Memory B cell (primary cell): ENCODE results near the gene PRSS16.
"Not testable (repeated sequence)": the region's sequence is repeated elsewhere in the genome, so short reads cannot be mapped to it uniquely, and the experiment has no call there.

Experiments used
- ATAC-seq: fragments of 150-1000 bp; cut with Tn5 transposase; 2 replicates; pipeline ENCODE4 v1.10.0; 2021; ENCODE audit warnings: low read depth, mild to moderate bottlenecking, moderate library complexity
- DNase-seq, 2 donors: peaks; one replicate each; pipeline ENCODE4 v3.0.0; 2022; ENCODE audit warnings: low spot score in 2 of 2
- H3K27ac Mint-ChIP-seq: one replicate; pipeline ENCODE4 v1.8.0; 2022; ENCODE audit warnings: mild to moderate bottlenecking, moderate library complexity, mixed read lengths
- H3K27me3 Mint-ChIP-seq: one replicate; pipeline ENCODE4 v1.8.0; 2022; ENCODE audit warnings: mixed read lengths
- H3K36me3 Mint-ChIP-seq: one replicate; pipeline ENCODE4 v1.8.0; 2022; ENCODE audit warnings: mild to moderate bottlenecking, mixed read lengths
- H3K4me1 Mint-ChIP-seq: one replicate; pipeline ENCODE4 v1.8.0; 2022; ENCODE audit warnings: mixed read lengths
- H3K4me3 Mint-ChIP-seq: one replicate; pipeline ENCODE4 v1.8.0; 2022; ENCODE audit warnings: mild to moderate bottlenecking, moderate library complexity, mixed read lengths
- H3K9me3 Mint-ChIP-seq: one replicate; pipeline ENCODE4 v1.8.0; 2022; ENCODE audit warnings: mixed read lengths

The PRSS16 gene, protein sequence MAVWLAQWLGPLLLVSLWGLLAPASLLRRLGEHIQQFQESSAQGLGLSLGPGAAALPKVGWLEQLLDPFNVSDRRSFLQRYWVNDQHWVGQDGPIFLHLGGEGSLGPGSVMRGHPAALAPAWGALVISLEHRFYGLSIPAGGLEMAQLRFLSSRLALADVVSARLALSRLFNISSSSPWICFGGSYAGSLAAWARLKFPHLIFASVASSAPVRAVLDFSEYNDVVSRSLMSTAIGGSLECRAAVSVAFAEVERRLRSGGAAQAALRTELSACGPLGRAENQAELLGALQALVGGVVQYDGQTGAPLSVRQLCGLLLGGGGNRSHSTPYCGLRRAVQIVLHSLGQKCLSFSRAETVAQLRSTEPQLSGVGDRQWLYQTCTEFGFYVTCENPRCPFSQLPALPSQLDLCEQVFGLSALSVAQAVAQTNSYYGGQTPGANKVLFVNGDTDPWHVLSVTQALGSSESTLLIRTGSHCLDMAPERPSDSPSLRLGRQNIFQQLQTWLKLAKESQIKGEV

DNA sequence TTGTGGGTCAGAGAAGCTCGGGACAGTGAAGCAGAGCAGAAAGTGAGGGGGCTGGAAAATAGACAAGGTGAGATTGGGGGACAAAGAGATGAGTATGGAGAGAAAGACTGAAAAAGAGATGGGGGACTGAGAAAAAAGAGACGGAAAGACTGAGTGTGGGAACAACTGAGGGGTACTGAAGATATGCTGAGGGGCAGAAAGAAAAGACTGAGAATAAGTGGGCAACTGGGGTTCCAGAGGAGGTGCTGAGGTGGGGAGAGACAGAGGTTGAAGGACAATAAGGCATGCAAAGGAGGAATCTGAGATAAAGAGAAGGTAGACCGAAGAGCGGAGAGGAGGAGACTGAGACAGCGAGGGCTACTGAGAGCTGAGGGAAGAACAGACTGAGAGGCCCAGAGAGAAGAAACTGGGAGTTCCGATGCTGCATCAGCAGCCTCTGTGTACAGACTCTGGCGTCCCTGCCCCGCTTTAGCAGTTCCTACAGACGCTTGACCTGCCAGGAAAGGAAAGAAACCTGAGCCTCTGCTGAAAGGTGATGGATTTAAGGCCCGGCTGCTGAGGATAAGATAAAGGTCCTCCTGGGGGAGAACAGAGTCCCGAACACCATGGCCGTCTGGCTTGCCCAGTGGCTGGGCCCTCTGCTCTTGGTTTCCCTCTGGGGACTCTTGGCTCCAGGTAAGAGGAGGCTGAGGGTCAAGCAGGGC, at the start of gene PRSS16:
PRSS16 (plus strand) TSS at position 569 of the 704 bp plus-strand sequence; CDS start at position 606, 37 bp downstream.
- ATAC-seq (no peak), DNase-seq (no peak)
- Mint-ChIP-seq H3K36me3 (no peaks in the 10 kb centered on the region), H3K27ac (no peak within 1 kb of the TSS), H3K9me3 (no peaks in the 10 kb centered on the region), H3K4me3 (no peak within 1 kb of the TSS), H3K4me1 (peaks cover 4% of the 10 kb centered on the region), H3K27me3 (peaks cover 12% of the 10 kb centered on the region)

DNA sequence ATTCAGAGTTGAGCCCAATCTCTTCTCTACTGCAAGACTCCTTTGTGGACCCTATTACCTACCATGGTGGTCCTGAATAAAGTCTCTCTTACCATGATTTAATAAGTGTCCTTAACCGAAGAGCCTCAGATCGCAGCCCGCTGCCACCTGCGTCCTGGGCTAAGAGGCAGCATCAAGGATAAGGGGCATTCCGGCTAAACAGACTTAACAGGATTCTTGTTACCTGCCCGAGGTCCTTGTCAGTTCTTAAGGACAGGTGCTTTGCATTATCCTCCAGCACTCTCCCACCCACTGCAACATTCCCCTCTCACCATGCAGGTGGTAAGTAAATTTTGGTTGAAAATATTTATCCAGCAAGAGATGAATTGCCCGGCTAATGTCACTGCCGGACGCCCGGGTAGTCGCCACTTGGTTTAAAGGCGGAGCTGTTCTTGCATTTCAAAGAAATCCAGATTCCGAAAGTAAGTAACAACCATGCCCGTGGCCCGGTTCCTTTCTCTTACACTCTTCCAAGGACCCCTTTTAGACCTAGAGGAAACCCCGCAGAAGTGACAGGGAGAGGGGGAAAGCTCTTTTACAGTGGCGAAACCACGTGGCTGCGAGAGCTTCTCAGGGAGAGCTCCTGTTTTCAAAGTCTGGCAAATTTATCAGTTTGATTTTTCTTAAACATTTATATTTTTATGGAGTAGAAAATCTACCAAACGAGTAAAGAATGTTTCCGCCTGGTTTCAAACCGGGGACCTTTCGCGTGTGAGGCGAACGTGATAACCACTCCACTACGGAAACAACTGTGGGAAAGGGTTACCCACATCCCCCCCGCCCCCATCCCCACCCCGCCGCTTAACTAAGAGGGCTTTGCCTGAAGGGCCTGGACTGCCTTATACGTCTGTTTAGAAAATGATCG, 41.9 kb upstream of the PRSS16 start:
- H3K9me3 Mint-ChIP-seq = no peaks in the 10 kb centered on the region
- no peak for ATAC-seq
- H3K36me3 Mint-ChIP-seq = no peaks in the 10 kb centered on the region
- no peak overlapping the region for H3K4me3 Mint-ChIP-seq
- H3K4me1 Mint-ChIP-seq = peaks cover 3% of the 10 kb centered on the region
- peaks cover 11% of the 10 kb centered on the region for H3K27me3 Mint-ChIP-seq
- no peak overlapping the region for H3K27ac Mint-ChIP-seq
- DNase-seq = no peak

DNA sequence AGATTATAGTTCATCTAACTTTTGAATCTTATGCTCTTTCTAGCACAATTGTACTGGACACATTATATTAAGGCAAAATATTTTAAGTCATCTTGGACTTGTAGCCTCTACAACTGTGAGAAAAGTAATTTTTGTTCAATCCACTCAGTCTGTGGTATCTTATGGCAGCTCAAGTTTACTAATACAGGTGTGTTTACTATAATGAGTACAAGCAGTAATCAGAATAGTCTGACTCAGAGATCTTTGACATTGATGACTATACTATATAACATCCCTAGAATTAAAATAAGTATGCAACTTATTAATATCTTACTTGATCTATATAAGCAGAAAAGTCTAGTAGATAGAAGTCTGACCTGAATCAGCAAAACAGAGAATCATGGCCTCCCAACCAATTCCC, 40.7 kb upstream of the PRSS16 start:
- DNase-seq (no peak), ATAC-seq (no peak)
- Mint-ChIP-seq H3K4me1 (peaks cover 3% of the 10 kb centered on the region), H3K36me3 (no peaks in the 10 kb centered on the region), H3K4me3 (no peak overlapping the region), H3K27me3 (peaks cover 15% of the 10 kb centered on the region), H3K27ac (no peak overlapping the region), H3K9me3 (no peaks in the 10 kb centered on the region)

DNA sequence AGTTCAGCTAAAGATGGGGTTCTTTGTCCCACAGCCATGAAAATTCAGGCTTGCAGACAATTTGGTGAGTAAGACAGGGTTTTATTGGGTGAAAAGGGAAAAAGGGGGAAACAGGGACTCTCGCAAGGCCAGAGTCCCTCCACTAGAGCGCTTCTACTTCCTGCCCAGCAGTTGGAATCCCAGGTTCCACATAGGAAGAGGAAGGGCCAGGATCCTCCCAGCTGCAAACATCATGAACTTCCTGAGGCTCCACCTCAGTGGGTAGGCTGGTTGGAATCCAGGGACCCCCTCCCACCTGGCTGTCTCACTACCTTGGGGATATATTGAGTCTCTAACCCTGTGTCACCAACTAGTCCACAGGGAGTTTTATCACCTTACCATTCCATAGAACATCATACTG, 39.5 kb upstream of the PRSS16 start:
- Mint-ChIP-seq H3K27ac (no peak overlapping the region), H3K9me3 (no peaks in the 10 kb centered on the region), H3K4me1 (no peaks in the 10 kb centered on the region), H3K36me3 (no peaks in the 10 kb centered on the region), H3K27me3 (peaks cover 15% of the 10 kb centered on the region), H3K4me3 (no peak overlapping the region)
- DNase-seq = no peak
- no peak for ATAC-seq

DNA sequence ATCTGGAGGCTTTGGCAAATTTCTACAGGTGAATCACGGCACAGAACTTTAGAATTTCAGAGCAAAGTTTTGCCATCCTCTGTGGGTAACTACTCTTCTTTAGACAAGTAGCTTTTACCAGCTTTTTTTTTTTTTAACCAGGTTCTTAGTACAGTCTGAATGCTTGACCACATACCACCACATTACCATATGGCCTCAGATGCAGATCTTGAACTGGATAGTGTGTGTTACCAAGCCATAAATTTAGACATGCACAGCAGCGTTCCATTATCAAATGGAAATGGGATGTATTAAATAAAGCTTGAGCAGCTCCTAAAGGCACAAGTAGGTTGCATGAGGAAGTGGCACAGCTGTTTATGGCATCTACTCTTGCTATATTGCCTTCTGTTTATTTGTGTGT, 38.3 kb upstream of the PRSS16 start:
- H3K9me3 Mint-ChIP-seq = no peaks in the 10 kb centered on the region
- no peak overlapping the region for H3K27ac Mint-ChIP-seq
- peaks cover 15% of the 10 kb centered on the region for H3K27me3 Mint-ChIP-seq
- no peaks in the 10 kb centered on the region for H3K36me3 Mint-ChIP-seq
- H3K4me1 Mint-ChIP-seq = no peaks in the 10 kb centered on the region
- ATAC-seq (no peak), DNase-seq (no peak)
- H3K4me3 Mint-ChIP-seq = no peak overlapping the region

DNA sequence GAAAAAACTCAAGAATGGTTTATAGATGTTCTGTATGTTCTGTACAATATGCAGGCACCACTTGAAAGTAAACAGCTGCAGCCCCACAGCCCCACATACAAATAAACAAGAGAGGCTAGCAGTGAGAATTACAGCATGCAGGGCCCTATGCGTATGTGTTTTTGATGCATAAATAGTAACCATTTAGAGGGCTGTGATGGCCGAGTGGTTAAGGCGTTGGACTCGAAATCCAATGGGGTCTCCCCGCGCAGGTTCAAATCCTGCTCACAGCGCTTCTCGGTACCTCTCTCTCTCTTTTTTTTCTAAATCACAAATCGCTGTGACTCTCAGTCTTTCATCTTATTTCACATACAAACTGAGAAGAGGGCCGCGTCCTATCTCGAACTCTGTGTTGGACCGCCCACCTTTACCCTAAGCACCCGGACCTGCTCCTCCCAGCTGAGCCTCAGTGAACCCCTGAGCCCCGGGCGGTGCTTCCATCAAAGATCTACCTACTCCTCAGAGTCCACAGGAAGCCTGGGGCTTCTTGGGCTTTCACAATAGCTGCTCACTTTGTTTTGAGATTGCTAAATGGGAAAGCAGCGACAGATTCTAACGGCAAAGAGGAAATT, 37.7 kb upstream of the PRSS16 start:
- no peak overlapping the region for H3K27ac Mint-ChIP-seq
- no peak overlapping the region for H3K4me3 Mint-ChIP-seq
- H3K36me3 Mint-ChIP-seq = no peaks in the 10 kb centered on the region
- peaks cover 15% of the 10 kb centered on the region for H3K27me3 Mint-ChIP-seq
- no peak for ATAC-seq
- H3K9me3 Mint-ChIP-seq = no peaks in the 10 kb centered on the region
- no peaks in the 10 kb centered on the region for H3K4me1 Mint-ChIP-seq
- no peak for DNase-seq

DNA sequence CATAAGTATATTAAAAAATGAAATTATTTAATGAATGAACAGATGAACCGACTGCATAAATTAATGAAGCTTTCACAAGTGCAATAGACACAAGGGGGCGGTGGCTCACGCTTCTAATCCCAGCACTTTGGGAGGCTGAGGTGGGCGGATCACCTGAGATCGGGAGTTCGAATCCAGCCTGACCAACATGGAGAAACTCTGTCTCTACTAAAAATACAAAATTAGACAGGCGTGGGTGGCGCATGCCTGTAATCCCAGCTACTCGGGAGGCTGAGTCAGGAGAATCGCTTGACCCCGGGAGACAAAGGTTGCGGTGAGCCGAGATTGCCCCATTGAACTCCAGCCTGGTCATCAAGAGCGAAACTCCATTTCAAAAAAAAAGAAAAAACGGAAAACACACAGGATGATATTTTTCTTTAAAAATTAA, 34.4 kb upstream of the PRSS16 start:
- not testable (repeated sequence) for H3K27me3 Mint-ChIP-seq, DNase-seq

DNA sequence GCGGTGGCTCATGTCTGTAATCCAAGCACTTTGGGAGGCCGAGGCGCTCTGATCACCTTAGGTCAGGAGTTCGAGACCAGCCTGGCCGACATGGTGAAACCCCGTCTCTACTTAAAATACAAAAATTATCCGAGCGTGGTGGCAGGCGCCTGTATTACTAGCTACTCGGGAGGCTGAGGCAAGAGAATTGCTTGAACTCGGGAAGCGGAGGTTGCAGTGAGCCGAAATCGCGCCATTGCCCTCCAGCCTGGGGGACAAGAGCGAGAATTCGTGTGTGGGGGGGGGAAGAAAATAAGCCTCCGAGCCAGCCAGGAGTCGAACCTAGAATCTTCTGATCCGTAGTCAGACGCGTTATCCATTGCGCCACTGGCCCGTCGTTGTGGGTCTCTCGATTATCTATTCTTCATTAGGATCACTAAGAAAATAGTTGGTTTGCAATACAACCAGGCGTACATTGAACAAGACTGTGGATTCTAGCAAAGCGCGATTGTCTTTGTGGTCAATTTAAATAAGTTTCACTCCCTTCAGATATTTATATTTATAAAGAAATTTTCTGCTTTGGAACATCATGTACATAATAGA, 33.9 kb upstream of the PRSS16 start:
- H3K4me3 Mint-ChIP-seq = no peak overlapping the region

More for the DNA sequence above, 34.4 kb upstream of the PRSS16 start:
- not testable (repeated sequence) for H3K4me1 Mint-ChIP-seq, H3K9me3 Mint-ChIP-seq, H3K4me3 Mint-ChIP-seq, H3K27ac Mint-ChIP-seq, ATAC-seq, H3K36me3 Mint-ChIP-seq

DNA sequence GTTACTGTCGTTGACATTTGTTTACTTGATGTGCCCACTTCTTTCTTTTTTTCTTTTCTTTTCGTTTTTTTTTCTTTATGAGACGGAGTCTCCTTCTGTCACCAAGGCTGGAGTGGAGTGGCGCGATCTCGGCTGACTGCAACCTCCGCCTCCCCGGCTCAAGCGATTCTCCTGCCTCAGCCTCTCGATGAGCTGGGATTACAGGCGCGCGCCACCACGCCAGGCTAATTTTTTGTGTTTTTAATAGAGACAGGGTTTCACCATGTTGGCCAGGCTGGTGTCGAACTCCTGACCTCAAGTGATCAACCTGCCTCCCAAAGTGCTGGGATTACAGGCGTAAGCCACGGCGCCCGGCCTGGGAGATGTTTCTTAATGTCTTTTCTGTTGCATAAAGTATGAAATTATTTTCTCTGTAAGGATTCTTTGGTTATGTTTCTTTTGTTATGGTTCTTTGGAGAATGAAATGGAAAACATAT, 33.3 kb upstream of the PRSS16 start:
- Mint-ChIP-seq H3K27ac (no peak overlapping the region), H3K27me3 (peaks cover 6% of the 10 kb centered on the region), H3K4me1 (no peaks in the 10 kb centered on the region), H3K9me3 (peaks cover 6% of the 10 kb centered on the region), H3K4me3 (no peak overlapping the region), H3K36me3 (peaks cover 2% of the 10 kb centered on the region)
- DNase-seq = no peak
- ATAC-seq = no peak

More for the DNA sequence above, 33.9 kb upstream of the PRSS16 start:
- peaks cover 2% of the 10 kb centered on the region for H3K36me3 Mint-ChIP-seq
- H3K9me3 Mint-ChIP-seq = peaks cover 5% of the 10 kb centered on the region
- no peak overlapping the region for H3K27ac Mint-ChIP-seq
- ATAC-seq (no peak), DNase-seq (no peak)
- peaks cover 6% of the 10 kb centered on the region for H3K27me3 Mint-ChIP-seq
- no peaks in the 10 kb centered on the region for H3K4me1 Mint-ChIP-seq

DNA sequence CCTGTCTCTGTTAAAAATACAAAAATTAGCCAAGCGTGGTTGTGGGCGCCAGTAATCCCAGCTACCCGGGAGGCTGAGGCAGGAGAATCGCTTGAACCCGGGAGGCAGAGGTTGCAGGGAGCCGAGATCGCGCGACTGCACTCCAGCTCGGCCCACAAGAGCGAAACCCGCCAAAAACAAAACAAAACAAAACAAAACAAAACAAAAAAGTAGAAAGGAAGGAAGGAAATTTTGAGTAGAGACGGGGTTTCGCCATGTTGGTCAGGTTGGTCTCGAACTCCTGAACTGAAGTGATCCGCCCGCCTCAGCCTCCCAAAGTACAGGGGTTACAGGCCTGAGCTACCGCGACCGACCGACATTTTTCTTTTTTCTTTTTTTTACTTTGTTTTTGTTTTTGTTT, 30.6 kb upstream of the PRSS16 start:
- no peak overlapping the region for H3K4me3 Mint-ChIP-seq
- H3K27me3 Mint-ChIP-seq = peaks cover 7% of the 10 kb centered on the region
- DNase-seq (no peak), ATAC-seq (no peak)
- H3K27ac Mint-ChIP-seq = no peak overlapping the region
- H3K4me1 Mint-ChIP-seq = no peaks in the 10 kb centered on the region
- peaks cover 8% of the 10 kb centered on the region for H3K9me3 Mint-ChIP-seq
- peaks cover 2% of the 10 kb centered on the region for H3K36me3 Mint-ChIP-seq

DNA sequence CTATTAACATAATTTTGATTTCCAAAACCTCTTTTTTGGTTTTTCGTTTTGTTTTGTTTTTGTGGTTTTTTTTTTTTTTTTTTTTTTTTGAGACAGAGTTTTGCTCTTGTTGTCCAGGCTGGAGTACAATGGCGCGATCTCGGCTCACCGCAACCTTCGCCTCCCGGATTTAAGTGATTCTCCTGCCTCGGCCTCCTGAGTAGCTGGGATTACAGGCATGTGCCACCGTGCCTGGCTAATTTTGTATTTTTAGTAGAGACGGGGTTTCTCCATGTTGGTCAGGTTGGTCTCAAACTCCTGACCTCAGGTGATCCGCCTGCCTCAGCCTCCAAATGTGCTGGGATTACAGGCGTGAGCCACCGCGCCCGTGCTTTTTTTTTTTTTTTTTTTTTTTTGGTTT, 24.5 kb upstream of the PRSS16 start:
- H3K4me3 Mint-ChIP-seq, H3K36me3 Mint-ChIP-seq, DNase-seq, ATAC-seq, H3K4me1 Mint-ChIP-seq, H3K9me3 Mint-ChIP-seq, H3K27ac Mint-ChIP-seq: not testable (repeated sequence)
- peaks cover 13% of the 10 kb centered on the region for H3K27me3 Mint-ChIP-seq

DNA sequence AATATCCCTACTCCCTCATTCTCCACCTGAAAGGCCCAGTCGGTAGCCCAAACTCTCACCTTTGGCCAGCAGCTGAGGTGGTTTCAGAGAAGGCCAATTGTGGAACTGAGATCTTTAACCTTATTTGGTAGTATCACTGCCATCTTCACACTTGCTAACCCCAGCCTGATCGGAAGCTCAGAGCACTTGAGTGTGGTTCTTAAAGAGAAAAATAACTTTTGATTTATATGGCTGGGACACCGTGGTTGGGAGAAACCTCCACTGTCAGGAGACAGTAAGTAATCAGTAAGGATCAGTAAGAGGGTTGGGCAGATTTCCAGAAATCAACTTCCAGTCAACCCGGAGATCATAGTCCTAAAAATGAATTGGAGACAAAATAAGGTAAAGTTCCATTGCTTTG, 22.8 kb upstream of the PRSS16 start:
- Mint-ChIP-seq H3K27ac (no peak overlapping the region), H3K9me3 (peaks cover 3% of the 10 kb centered on the region), H3K27me3 (peaks cover 16% of the 10 kb centered on the region), H3K4me1 (no peaks in the 10 kb centered on the region), H3K4me3 (no peak overlapping the region), H3K36me3 (no peaks in the 10 kb centered on the region)
- ATAC-seq (no peak), DNase-seq (no peak)

DNA sequence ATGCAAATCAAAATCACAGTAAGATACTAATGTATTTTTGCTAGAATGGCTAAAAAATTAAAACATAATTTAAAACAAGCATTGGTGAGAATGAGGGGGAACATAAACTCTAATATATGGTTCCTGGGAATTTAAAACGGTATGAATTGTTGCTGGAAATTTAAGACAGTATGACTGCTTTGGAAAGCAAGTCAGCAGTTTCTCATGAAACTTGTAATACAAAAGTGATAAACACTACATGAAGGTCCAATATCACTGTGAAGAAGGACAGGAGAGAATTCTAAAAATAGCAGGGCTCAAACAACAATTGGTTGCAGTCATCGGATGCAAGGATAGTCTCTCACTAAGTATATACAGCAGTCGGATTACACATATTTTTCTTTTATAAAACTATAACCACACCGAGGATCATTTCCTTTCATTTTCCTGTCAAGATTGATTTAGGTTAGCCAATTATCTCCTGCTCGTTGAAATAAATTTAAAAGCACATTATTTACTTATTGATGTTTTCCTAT, 18.5 kb upstream of the PRSS16 start:
- no peak for DNase-seq
- Mint-ChIP-seq H3K9me3 (peaks cover 2% of the 10 kb centered on the region), H3K27me3 (peaks cover 17% of the 10 kb centered on the region), H3K27ac (no peak overlapping the region), H3K4me1 (no peaks in the 10 kb centered on the region), H3K4me3 (no peak overlapping the region), H3K36me3 (peaks cover 2% of the 10 kb centered on the region)
- ATAC-seq = no peak
